Activated naive CD8-positive, alpha-beta T cell treated with anti-CD3 and anti-CD28 coated beads for 36 hours (primary cell): ENCODE measurements around the gene AGXT2. TPM values are rescaled to one million over a fixed set of nuclear protein-coding genes. Genes with fewer than 3 reads are reported as not detected.

Experiments used
- DNase-seq: peaks from one replicate; pipeline ENCODE4 v3.0.0; 2021
- H3K27ac Mint-ChIP-seq: one replicate; pipeline ENCODE4 v1.8.0; 2022; ENCODE audit warnings: mild to moderate bottlenecking, moderate library complexity, mixed read lengths
- H3K27me3 Mint-ChIP-seq: one replicate; pipeline ENCODE4 v1.8.0; 2022; ENCODE audit warnings: mild to moderate bottlenecking, mixed read lengths
- H3K36me3 Mint-ChIP-seq: one replicate; pipeline ENCODE4 v1.8.0; 2021; ENCODE audit warnings: mild to moderate bottlenecking, mixed read lengths
- H3K4me1 Mint-ChIP-seq: one replicate; pipeline ENCODE4 v1.8.0; 2021; ENCODE audit warnings: mixed read lengths
- H3K4me3 Mint-ChIP-seq: one replicate; pipeline ENCODE4 v1.8.0; 2022; ENCODE audit warnings: mild to moderate bottlenecking, moderate library complexity, mixed read lengths
- H3K9me3 Mint-ChIP-seq: one replicate; pipeline ENCODE4 v1.8.0; 2022; ENCODE audit warnings: mixed read lengths
- total RNA-seq, 2 experiments: library from RNA; stranded (reverse); gene quantifications; one replicate each; pipeline ENCODE4 v1.2.3, GENCODE V29; 2021

The AGXT2 gene
- total RNA-seq, result not detected

GRCh38 chr5:35047785-35048404 is at the start of gene AGXT2:
Gene AGXT2 (minus strand): TSS chr5:35047949. CDS start chr5:35047892, 57 bp downstream.
- no peaks in the 10 kb centered on the region for H3K36me3 Mint-ChIP-seq
- DNase-seq, result no peak
- H3K27ac Mint-ChIP-seq, result no peak within 1 kb of the TSS
- H3K9me3 Mint-ChIP-seq, result peaks cover 1% of the 10 kb centered on the region
- no peak within 1 kb of the TSS for H3K4me3 Mint-ChIP-seq
- H3K27me3 Mint-ChIP-seq, result peaks cover 30% of the 10 kb centered on the region
- no peaks in the 10 kb centered on the region for H3K4me1 Mint-ChIP-seq

- H3K4me3 Mint-ChIP-seq, result no peak overlapping the region
- H3K9me3 Mint-ChIP-seq, result no peaks in the 10 kb centered on the region
- no peaks in the 10 kb centered on the region for H3K36me3 Mint-ChIP-seq
- DNase-seq, result no peak
- no peak overlapping the region for H3K27ac Mint-ChIP-seq
- H3K4me1 Mint-ChIP-seq, result no peaks in the 10 kb centered on the region
- peaks cover 5% of the 10 kb centered on the region for H3K27me3 Mint-ChIP-seq
Measured at GRCh38 chr5:35096932-35097331, 49.2 kb upstream of the AGXT2 start.

- DNase-seq, result no peak
- no peaks in the 10 kb centered on the region for H3K4me1 Mint-ChIP-seq
- peaks cover 2% of the 10 kb centered on the region for H3K27me3 Mint-ChIP-seq
- H3K36me3 Mint-ChIP-seq, result no peaks in the 10 kb centered on the region
- H3K27ac Mint-ChIP-seq, result no peak overlapping the region
- no peaks in the 10 kb centered on the region for H3K9me3 Mint-ChIP-seq
- no peak overlapping the region for H3K4me3 Mint-ChIP-seq
Measured at GRCh38 chr5:35096216-35096615, 48.5 kb upstream of the AGXT2 start.

GRCh38 chr5:35095366-35095765 is 47.6 kb upstream of the AGXT2 start:
- H3K4me3 Mint-ChIP-seq, result no peak overlapping the region
- H3K27ac Mint-ChIP-seq, result no peak overlapping the region
- no peaks in the 10 kb centered on the region for H3K27me3 Mint-ChIP-seq
- no peak for DNase-seq
- H3K36me3 Mint-ChIP-seq, result no peaks in the 10 kb centered on the region
- no peaks in the 10 kb centered on the region for H3K4me1 Mint-ChIP-seq
- H3K9me3 Mint-ChIP-seq, result no peaks in the 10 kb centered on the region

GRCh38 chr5:35094948-35095347 is 47.2 kb upstream of the AGXT2 start:
- Mint-ChIP-seq H3K9me3 (no peaks in the 10 kb centered on the region), H3K27me3 (no peaks in the 10 kb centered on the region), H3K36me3 (no peaks in the 10 kb centered on the region), H3K4me3 (no peak overlapping the region), H3K27ac (no peak overlapping the region), H3K4me1 (no peaks in the 10 kb centered on the region)
- DNase-seq, result no peak

GRCh38 chr5:35092703-35093102 is 45.0 kb upstream of the AGXT2 start:
- no peak overlapping the region for H3K4me3 Mint-ChIP-seq
- no peaks in the 10 kb centered on the region for H3K27me3 Mint-ChIP-seq
- no peaks in the 10 kb centered on the region for H3K4me1 Mint-ChIP-seq
- no peaks in the 10 kb centered on the region for H3K36me3 Mint-ChIP-seq
- H3K27ac Mint-ChIP-seq, result no peak overlapping the region
- DNase-seq, result no peak
- no peaks in the 10 kb centered on the region for H3K9me3 Mint-ChIP-seq

GRCh38 chr5:35091704-35092103 is 44.0 kb upstream of the AGXT2 start:
- H3K4me3 Mint-ChIP-seq, result no peak overlapping the region

GRCh38 chr5:35089334-35090314 is 41.9 kb upstream of the AGXT2 start:
- Mint-ChIP-seq H3K4me3 (no peak overlapping the region), H3K4me1 (no peaks in the 10 kb centered on the region), H3K36me3 (no peaks in the 10 kb centered on the region), H3K27ac (no peak overlapping the region), H3K9me3 (no peaks in the 10 kb centered on the region), H3K27me3 (peaks cover 4% of the 10 kb centered on the region)
- peak; percentile 44 for DNase-seq

More at GRCh38 chr5:35091704-35092103, 44.0 kb upstream of the AGXT2 start:
- Mint-ChIP-seq H3K9me3 (no peaks in the 10 kb centered on the region), H3K36me3 (no peaks in the 10 kb centered on the region), H3K27me3 (peaks cover 3% of the 10 kb centered on the region), H3K27ac (no peak overlapping the region), H3K4me1 (no peaks in the 10 kb centered on the region)
- no peak for DNase-seq

- Mint-ChIP-seq H3K4me1 (no peaks in the 10 kb centered on the region), H3K4me3 (no peak overlapping the region), H3K27me3 (peaks cover 4% of the 10 kb centered on the region), H3K9me3 (no peaks in the 10 kb centered on the region), H3K27ac (no peak overlapping the region), H3K36me3 (no peaks in the 10 kb centered on the region)
- no peak for DNase-seq
Measured at GRCh38 chr5:35087991-35088390, 40.2 kb upstream of the AGXT2 start.

- DNase-seq, result no peak
- Mint-ChIP-seq H3K4me3 (no peak overlapping the region), H3K27me3 (peaks cover 9% of the 10 kb centered on the region), H3K27ac (no peak overlapping the region), H3K4me1 (no peaks in the 10 kb centered on the region), H3K36me3 (no peaks in the 10 kb centered on the region), H3K9me3 (no peaks in the 10 kb centered on the region)
Measured at GRCh38 chr5:35083150-35083549, 35.4 kb upstream of the AGXT2 start.

GRCh38 chr5:35082530-35082929 is 34.8 kb upstream of the AGXT2 start:
- no peaks in the 10 kb centered on the region for H3K36me3 Mint-ChIP-seq
- H3K27ac Mint-ChIP-seq, result no peak overlapping the region
- H3K9me3 Mint-ChIP-seq, result peaks cover 1% of the 10 kb centered on the region
- H3K4me1 Mint-ChIP-seq, result no peaks in the 10 kb centered on the region
- no peak for DNase-seq
- H3K27me3 Mint-ChIP-seq, result peaks cover 16% of the 10 kb centered on the region
- H3K4me3 Mint-ChIP-seq, result no peak overlapping the region

GRCh38 chr5:35081134-35081533 is 33.4 kb upstream of the AGXT2 start:
- H3K27ac Mint-ChIP-seq, result no peak overlapping the region
- H3K9me3 Mint-ChIP-seq, result peaks cover 1% of the 10 kb centered on the region
- no peaks in the 10 kb centered on the region for H3K36me3 Mint-ChIP-seq
- DNase-seq, result no peak
- no peak overlapping the region for H3K4me3 Mint-ChIP-seq
- peaks cover 16% of the 10 kb centered on the region for H3K27me3 Mint-ChIP-seq
- no peaks in the 10 kb centered on the region for H3K4me1 Mint-ChIP-seq

- Mint-ChIP-seq H3K36me3 (peaks cover 2% of the 10 kb centered on the region), H3K4me1 (no peaks in the 10 kb centered on the region), H3K27ac (no peak overlapping the region), H3K27me3 (peaks cover 47% of the 10 kb centered on the region), H3K9me3 (peaks cover 1% of the 10 kb centered on the region), H3K4me3 (no peak overlapping the region)
- no peak for DNase-seq
Measured at GRCh38 chr5:35073160-35073559, 25.4 kb upstream of the AGXT2 start.

GRCh38 chr5:35069188-35069587 is 21.4 kb upstream of the AGXT2 start:
- DNase-seq, result no peak
- peaks cover 56% of the 10 kb centered on the region for H3K27me3 Mint-ChIP-seq
- peaks cover 2% of the 10 kb centered on the region for H3K36me3 Mint-ChIP-seq
- no peaks in the 10 kb centered on the region for H3K9me3 Mint-ChIP-seq
- no peak overlapping the region for H3K27ac Mint-ChIP-seq
- peaks cover 2% of the 10 kb centered on the region for H3K4me1 Mint-ChIP-seq
- no peak overlapping the region for H3K4me3 Mint-ChIP-seq

- peaks cover 58% of the 10 kb centered on the region for H3K27me3 Mint-ChIP-seq
- H3K36me3 Mint-ChIP-seq, result no peaks in the 10 kb centered on the region
- H3K27ac Mint-ChIP-seq, result no peak overlapping the region
- no peak for DNase-seq
- no peak overlapping the region for H3K4me3 Mint-ChIP-seq
- H3K4me1 Mint-ChIP-seq, result peaks cover 2% of the 10 kb centered on the region
- no peaks in the 10 kb centered on the region for H3K9me3 Mint-ChIP-seq
Measured at GRCh38 chr5:35067985-35068384, 20.2 kb upstream of the AGXT2 start.
